HG03139 (cell line): Measurements from ENCODE around the gene ADCY5.

Experiments used
- ATAC-seq: cut with Tn5 transposase; IDR thresholded peaks from one replicate; pipeline ENCODE4 v1.9.1; 2021; ENCODE audit not compliant: unreplicated experiment

ADCY5 gene

DNA sequence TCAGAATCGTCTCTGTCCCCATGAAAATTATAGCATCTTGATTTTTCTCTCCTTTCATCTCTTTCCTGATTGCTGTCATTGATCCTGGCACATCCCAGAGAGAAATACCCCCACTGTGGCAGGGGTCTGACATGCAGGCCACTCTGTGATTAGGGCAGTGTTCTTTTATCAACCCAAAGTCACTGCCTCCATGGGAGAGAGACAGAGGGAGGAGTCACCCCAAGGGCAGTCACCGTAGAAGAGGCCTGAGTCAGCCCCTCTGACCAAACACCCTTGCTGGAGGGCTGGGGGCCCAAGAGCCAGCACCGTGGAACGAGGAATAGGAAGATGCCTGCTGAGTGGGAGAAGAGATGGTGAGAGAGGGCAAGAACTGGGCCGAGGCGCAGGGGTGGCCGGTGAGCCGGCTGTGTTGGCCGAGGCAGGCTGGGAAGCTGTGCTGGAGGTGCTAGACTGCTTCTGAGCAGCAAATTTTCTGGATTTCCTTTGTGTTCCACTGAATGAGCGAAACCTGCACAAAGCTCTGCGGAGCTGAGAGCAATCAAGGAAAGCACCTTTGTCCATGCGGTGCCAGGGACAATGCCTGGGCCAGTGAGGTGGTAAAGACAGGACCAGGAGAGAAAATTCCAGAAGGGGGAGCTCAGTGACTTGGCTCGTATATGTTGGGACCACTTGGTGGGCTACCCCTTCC is 103.8 kb downstream of the ADCY5 start:
- no peak for ATAC-seq

DNA sequence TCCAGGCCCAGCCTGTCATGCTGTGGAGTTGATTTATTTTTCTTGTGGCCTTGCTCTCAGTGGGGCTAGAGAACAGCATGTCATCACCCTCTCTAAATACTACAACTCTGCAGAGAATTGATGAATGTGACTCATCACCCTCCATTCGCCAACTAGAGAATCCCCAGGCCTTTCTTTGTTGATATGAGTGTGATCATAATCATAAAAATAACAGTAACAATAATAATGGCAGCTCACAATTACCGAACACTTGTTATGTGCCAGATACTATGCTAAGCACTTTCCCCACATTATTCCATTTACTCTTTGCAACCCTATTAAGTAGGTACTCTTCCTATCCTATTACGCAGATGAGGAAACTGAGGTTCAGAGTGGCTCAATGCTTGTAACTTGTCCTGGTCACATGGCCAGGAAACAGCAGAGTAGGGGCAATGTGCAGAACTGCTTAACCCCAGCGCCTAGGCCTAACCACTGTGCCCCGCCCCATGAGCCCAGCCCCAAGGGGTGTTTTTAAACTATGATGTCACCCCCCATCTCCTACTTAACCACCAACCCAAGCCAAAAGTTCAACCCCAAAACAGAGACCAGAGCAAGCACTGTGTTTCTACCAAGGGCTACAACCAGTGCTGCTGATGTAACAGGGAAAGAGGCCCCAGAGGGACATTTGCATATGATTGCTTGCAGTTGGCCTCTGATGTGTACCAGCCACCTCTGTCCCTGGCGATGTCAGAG is 104.5 kb downstream of the ADCY5 start:
- ATAC-seq: no peak

DNA sequence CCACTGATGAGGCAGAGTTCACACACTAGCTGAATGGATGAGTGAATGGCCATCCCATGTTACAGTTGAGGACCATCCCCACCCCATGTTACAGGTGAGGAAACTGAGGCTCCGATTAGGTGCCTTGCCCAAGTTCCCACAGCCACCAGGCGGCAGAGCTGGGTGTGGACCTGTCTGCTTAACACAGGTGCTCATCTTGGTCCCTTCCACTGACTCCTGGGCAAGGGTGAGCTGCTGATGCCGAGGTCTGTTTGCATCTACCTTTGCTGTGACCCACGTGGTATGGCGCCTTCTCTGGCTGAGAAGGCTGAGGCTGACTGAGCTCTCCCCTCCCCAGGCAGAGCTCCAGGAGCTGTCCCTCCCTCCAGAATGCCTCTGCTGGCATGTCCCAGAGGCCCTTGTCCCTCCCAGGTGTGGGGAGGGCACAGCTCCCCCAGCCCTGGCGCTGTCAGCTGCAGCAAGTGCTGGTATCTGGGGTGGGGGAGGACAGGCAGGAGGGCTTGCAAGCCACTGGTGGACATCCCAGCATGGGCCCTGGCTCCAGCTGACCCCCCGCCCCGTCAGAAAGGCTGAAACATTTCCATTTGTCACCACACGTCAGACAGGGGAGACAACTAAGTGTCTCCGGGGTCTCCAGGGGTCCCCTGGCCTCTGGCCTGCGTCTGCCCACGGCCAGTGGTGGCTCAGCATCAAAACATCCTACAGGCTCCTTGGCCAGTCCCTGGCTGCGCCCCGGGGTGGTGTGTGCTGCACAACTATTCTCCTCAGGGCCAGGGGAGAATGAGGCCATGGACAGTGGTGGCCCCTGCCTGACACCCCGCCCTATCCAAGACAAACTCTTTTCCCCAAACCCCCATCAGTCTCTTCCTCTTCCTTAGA is 105.4 kb downstream of the ADCY5 start:
- no peak for ATAC-seq

DNA sequence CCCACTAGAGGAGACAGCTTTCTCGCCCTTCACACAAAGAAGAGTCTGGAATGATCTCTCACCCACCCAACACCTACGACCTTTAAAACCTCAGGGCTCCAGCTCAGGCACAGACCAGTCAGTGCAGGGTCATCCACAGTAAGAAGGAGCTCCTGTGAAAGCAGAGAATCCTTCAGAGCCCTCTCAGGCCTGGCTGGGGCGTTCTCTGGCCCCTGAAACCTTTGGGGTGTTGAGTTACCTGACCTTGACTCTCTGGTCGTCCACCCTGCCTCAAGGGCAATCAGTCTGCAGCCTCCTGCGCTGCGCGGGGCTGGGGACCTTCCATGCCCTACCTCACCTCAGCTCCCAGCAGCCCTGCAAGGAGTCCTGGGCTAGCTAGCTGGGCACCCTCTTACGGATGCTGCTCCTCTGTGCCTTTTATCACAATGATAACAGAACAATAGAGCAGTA is 106.2 kb downstream of the ADCY5 start:
- ATAC-seq: no peak

- no peak for ATAC-seq
Measured at GRCh38 chr3:123341871-123342630, 106.8 kb downstream of the ADCY5 start.

DNA sequence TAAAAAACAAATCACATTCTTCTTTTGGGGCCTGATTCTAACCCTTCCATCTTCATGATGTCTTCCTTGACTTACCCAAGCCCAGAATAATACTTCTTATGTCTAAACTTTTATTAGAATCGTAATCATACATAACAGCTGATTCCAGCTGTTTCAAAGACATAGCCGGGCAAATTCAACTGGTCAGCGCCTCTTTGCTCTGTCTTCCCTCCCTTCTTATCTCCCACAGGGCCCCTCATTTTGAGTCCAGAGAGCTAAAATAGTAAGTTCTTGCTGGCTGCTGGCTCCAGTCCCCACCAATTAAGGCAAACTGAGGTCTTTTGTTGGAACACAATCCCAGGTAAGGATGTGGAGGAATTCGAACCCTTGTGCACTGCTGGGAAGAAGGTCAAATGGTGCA is 108.6 kb downstream of the ADCY5 start:
- no peak for ATAC-seq

DNA sequence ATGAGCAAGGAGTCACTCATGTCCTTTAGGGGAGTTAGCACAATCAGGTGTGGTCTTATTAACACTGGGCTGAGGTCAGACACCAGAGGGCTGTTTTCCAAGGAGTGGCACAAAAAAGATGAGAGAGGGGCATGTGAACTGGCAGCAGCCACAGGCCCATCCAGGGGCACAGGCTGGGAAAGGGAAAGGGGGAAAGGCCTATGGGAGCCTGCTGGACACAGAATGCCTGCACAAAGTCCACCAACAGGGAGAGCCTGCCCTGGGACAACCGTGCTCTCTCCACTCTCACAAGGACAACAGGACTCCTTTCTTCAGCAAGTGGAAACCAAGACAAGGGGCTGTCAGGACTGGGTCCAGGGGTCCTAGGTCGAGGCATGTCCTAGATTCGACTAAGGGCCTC is 109.6 kb downstream of the ADCY5 start:
- no peak for ATAC-seq

- no peak for ATAC-seq
Measured at GRCh38 chr3:123338620-123339061, 110.2 kb downstream of the ADCY5 start.

DNA sequence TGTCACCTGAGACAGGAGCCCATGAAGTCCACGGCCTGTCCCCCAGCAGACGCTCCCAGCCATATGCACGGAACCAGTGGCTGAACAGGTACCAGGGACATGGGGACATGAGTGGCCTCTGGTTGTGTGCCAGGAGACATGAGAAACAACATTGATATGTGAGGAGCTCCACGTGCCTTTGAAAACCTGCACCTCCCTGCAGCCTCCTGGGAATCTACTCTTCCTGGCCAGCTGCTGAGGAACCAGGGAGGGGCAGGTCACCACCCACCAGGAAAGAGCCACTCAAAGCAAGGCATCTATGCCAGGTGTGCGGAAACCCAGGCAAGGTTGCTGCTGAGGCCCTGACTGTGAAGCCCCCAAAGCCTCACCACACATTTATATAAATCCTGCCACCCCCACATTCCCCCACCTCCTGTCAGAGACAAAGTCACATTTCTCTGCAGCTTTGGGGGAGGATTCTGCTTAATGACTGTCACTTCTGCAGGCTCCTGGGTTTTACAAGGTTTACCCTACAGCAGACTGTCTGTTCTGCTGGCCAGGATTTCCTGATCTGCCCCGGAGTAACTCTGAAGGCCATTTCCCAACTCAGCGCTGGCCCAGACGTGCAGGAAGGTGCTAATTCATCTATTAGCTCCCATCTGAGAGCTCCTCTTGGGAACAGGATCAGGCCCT is 110.8 kb downstream of the ADCY5 start:
- no peak for ATAC-seq

GRCh38 chr3:123337226-123337625 is 111.7 kb downstream of the ADCY5 start:
- no peak for ATAC-seq

GRCh38 chr3:123336441-123336851 is 112.4 kb downstream of the ADCY5 start:
- no peak for ATAC-seq

GRCh38 chr3:123336001-123336400 is 112.9 kb downstream of the ADCY5 start:
- no peak for ATAC-seq

DNA sequence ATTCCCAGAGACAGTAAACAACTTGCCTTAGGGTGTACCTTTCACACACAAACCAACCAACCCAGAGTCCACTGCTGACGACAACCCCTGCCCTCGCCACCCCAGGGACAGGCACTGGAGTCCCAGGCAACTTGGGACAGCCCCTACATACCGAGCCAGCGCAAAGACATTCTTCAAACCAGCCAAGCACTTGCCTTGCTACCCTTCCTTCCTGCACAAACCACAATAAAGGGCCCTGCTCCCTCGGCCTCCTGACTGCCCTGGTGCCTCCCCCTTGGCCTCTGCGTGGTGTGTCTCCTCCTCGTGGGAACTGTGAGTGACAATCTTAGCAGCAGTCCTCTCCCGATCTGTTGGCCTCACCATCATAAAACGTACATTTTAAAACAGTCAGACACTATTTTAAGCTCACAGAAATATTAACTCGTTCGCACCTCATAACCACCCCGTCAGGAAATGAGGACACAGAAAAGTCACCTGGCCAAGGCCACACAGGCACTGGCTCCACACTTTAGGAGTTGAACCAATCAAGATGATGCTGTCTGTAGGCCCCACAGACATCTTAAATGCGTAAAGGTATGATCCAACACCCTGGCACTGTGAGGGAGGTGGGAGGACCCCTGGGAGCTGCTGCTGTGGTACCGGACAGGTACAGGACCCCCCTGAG is 113.8 kb downstream of the ADCY5 start:
- no peak for ATAC-seq

GRCh38 chr3:123334056-123334455 is 114.8 kb downstream of the ADCY5 start:
- no peak for ATAC-seq

DNA sequence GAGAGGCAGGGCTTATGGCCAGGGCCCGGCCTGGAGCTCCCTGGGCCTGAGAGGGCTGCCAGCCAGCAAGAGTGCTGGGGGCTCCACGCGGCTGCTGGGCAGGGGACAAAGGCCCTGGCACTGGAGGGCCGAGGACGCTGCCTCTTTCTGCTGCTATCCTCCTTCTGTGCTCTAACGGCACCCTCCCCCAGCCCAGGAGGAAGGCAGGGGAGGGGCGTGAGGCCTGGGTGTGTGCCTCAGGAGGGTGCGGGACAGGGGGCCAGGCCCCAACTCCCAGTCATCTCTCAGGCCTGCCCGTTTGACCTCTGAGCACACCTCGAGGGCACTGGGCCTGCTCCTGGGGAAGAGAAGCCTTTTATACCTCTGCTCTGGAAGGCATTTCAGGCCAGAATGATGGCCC is 115.5 kb downstream of the ADCY5 start:
- no peak for ATAC-seq

- ATAC-seq: no peak
Measured at GRCh38 chr3:123332124-123332641, 116.7 kb downstream of the ADCY5 start.

DNA sequence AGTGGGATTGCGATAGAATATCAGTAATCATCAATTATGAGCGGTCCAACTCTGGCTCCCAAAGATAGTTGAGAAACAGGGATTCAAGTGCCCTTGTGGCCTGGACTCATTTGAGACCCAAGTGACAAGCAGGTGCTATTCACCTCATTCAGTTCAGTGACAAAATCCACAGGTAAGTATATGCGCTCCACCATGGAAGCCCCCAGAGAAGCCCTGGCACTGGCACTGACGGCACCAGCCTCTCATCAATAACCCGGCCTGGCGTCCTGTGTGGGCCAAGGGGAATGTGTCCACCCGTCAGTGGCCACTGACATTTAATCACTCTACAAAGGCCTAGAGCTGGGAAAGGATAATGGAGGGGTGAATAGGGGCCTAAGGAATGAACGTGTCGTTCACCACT is 117.2 kb downstream of the ADCY5 start:
- ATAC-seq: no peak

GRCh38 chr3:123331006-123331405 is 117.9 kb downstream of the ADCY5 start:
- no peak for ATAC-seq

- ATAC-seq: no peak
Measured at GRCh38 chr3:123330441-123330991, 118.4 kb downstream of the ADCY5 start.
